KOPT-K1 (cell line): ENCODE data around the gene NACC2.
"Not testable (repeated sequence)": the region's sequence is repeated elsewhere in the genome, so short reads cannot be mapped to it uniquely, and the experiment has no call there.

Source experiments
- H3K27ac ChIP-seq: fragments of 200-600 bp; sonication (generic); 2 replicates; pipeline ENCODE4 v1.5.1; 2016; ENCODE audit warnings: antibody characterized with exemption, mild to moderate bottlenecking, low read depth, low read length; ENCODE audit not compliant: poor library complexity, severe bottlenecking
- H3K36me3 ChIP-seq: fragments of 200-600 bp; sonication (generic); 2 replicates; pipeline ENCODE4 v1.5.1; 2017; ENCODE audit warnings: antibody characterized with exemption, mild to moderate bottlenecking, low read length, moderate library complexity; ENCODE audit not compliant: insufficient read depth
- H3K9me3 ChIP-seq: fragments of 200-600 bp; sonication (generic); 2 replicates; pipeline ENCODE4 v1.5.1; 2017; ENCODE audit warnings: antibody characterized with exemption, low read length, mild to moderate bottlenecking; ENCODE audit not compliant: insufficient read depth, poor library complexity, severe bottlenecking

Gene NACC2

DNA sequence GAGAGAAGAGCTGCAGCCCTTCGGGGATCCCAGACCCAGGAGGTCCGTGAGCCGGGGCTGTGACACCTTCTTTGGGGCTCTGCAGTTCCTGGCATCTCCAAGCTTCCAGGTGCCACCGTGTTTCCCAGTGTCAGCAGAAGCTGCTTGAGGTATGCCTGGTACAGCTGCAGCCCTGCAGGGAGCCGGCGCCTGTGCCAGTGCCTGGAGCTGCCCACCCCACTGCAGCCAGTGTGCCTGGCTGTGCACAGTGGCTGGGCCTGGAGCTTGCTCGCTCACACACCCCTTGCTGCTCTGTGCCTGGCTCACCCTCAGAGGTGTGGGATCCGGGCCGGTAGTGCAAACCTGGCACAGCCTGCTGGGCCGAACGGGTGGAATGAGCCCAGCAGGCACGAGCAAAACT lies 65.5 kb downstream of the NACC2 start:
- H3K9me3 ChIP-seq, result peaks cover 18% of the 10 kb centered on the region
- no peak overlapping the region for H3K27ac ChIP-seq
- H3K36me3 ChIP-seq, result no peaks in the 10 kb centered on the region

DNA sequence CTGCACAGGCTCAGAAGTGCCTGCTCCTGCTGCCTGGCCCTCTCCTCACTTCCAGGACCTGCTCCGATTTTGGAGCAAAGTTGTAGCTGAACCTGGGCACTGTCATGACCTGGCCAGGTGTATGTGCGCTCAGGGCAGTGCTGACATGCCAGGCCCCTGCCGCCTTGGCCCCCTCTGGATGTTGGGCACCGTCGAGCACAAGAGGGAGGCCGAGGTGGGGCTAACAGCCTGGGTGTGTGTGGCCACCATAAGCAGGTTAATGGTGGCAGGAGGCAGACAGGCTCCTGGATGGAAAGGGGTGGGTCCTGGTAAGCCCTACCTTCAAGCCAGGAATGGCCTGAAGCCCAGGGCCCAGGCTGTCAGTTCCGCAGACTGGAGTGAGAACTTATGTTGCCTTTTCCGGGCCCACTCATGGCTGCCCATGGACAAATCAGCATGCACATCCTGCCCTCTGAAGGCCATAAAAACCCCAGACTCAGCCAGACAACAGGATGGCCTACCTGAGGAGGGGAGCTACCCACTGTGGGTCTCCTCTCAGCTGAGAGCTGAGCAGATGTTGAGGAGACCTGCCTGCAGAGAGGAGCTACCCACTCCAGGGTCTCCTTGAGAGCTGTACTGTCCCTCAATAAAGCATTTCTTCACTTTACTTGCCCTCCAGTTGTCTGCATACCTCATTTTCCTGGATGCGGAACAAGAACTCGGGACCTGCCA lies 66.2 kb downstream of the NACC2 start:
- no peak overlapping the region for H3K27ac ChIP-seq
- H3K36me3 ChIP-seq, result no peaks in the 10 kb centered on the region
- peaks cover 18% of the 10 kb centered on the region for H3K9me3 ChIP-seq

DNA sequence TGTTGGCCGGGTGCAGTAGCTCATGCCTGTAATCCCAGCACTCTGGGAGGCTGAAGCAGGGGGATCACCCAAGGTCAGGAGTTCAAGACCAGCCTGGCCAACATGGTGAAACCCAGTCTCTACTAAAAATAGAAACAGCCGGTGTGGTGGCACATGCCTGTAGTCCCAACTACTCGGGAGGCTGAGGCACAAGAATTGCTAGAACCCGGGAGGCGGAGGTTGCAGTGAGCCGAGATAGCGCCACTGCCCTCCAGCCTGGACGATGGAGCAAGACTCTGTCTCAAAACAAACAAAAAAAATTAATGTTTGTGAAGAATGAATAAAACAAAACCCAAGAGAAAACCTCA lies 68.2 kb downstream of the NACC2 start:
- H3K36me3 ChIP-seq, H3K27ac ChIP-seq: not testable (repeated sequence)
- H3K9me3 ChIP-seq, result peaks cover 18% of the 10 kb centered on the region

DNA sequence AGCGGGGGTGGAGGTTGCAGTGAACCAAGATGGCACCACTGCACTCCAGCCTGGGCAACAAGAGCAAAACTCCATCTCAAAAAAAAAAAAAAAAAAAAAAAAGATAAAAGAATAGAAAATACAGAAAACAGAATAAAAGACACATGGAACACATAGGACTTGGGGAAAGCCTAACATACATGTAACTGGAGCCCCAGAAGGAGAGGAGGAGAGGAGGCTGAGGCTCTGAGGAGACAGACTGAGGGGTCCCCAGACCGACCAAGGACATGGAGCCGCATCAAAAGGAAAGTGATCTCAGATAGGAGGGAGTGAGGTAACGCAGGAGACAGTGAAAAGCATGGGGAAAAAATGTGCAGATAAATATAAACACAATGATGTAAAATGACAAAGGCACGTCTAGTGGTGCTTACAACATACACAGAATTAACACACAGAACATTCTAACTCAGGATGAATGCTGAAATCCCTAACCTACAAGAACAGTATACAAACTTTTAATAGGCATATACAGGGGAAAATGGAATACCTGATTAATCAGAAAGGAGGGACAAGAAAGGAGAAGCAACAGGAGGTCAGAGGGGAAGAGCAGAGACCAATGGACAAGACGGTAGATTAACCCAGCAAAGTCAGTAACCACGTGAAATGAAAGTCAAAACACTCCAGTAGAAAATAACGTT lies 68.7 kb downstream of the NACC2 start:
- no peaks in the 10 kb centered on the region for H3K36me3 ChIP-seq

DNA sequence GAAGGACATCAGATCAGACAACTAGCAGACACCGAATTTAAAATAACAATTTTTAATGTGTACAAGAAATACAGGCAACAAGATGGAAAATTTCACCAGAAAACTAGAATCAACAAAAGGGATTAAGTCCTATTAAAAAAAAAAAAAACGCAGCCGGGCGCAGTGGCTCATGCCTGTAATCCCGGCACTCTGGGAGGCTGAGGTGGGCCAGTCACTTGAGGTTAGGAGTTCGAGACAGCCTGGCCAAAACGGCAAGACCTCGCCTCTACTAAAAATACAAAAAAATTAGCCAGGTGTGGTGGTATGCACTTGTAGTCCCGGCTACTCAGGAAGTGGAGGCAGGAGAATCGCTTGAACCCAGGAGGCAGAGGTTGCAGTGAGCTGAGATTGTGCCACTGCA lies 69.6 kb downstream of the NACC2 start:
- no peak overlapping the region for H3K27ac ChIP-seq

More for the DNA sequence above, 68.7 kb downstream of the NACC2 start:
- Histone ChIP-seq H3K27ac (no peak overlapping the region), H3K9me3 (peaks cover 18% of the 10 kb centered on the region)

DNA sequence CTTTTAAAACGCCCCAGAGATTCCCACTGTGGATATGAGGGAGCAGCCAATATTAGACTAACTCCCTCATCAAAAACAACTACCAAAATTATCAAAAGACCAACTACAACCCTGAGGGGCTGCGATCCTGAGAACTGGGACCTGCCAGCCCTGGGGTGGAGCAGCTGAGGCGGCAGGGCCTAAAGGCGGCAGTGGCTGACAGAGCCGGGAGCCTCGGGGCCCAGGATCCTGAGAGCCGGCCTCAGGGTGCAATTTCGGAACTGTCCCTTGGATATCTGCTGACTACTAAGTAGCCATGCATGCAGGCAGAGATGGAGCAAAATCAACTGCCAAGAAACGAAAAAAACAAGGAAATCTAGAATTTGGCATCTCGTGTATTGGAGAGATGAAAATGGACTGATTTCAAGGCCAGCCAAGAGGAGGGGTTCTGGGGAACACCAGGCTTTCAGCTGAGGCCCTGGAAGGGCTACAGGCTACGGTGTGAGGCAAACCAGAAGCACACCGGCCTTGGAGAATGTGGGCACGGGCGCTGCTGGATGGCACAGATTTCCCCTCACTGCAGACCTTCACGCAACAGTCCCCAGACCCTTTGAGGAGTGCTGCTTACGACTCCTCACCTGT lies 70.3 kb downstream of the NACC2 start:
- H3K9me3 ChIP-seq, result peaks cover 17% of the 10 kb centered on the region
- H3K36me3 ChIP-seq, result no peaks in the 10 kb centered on the region
- no peak overlapping the region for H3K27ac ChIP-seq

More for the DNA sequence above, 69.6 kb downstream of the NACC2 start:
- H3K36me3 ChIP-seq, result no peaks in the 10 kb centered on the region
- H3K9me3 ChIP-seq, result peaks cover 18% of the 10 kb centered on the region

DNA sequence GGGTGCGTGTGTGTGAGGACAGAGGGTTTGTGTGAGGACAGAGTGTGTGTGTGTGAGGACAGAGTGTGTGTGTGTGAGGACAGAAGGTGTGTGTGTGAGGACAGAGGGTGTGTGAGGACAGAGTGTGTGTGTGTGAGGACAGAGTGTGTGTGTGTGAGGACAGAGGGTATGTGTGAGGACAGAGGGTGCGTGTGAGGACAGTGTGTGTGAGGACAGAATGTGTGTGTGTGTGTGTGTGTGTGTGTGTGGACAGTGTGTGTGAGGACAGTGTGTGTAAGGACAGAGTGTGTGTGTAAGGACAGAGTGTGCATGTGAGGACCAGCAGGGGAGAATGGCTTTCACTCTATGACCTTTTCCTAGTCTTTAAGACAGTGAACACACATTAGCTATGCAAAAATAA lies 70.8 kb downstream of the NACC2 start:
- peaks cover 12% of the 10 kb centered on the region for H3K9me3 ChIP-seq
- H3K36me3 ChIP-seq, result no peaks in the 10 kb centered on the region
- H3K27ac ChIP-seq, result no peak overlapping the region

DNA sequence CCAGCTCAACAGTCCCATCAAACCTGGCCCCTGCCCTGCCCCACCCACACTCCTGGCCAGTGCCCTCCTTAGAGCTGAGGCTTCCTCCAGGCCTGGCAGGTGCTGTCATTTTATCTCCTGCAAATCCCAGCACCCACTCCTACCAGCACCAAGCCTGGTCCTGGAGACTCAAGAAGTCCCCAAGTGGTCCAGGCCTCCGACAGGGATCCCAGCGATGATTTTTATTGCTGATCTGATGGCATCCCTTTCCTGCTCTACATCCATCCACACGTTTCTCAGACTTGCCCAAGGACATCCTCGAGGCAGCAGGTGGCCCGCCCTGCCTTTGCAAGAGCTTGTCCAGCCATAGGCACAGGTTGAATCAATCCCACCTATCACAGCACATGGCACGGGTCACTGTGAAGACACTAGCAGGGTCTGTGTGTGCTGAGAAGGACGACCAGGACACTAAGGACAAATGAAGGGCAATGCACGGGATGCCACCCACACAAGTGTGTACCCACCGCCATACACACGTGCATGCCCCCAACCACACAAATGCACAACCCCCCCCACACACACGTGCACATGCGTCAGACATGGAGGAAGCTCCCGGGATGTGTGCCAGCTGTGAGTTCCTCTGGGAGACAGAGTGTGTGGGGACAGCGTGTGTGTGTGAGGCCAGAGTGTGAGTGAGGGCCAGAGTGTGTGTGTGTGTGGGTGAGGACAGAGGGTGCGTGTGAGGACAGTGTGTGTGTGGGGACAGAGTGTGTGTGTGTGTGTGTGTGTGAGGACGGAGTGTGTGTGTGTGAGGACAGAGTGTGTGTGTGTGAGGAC lies 71.5 kb downstream of the NACC2 start:
- Histone ChIP-seq H3K27ac (no peak overlapping the region), H3K9me3 (peaks cover 5% of the 10 kb centered on the region), H3K36me3 (no peaks in the 10 kb centered on the region)

DNA sequence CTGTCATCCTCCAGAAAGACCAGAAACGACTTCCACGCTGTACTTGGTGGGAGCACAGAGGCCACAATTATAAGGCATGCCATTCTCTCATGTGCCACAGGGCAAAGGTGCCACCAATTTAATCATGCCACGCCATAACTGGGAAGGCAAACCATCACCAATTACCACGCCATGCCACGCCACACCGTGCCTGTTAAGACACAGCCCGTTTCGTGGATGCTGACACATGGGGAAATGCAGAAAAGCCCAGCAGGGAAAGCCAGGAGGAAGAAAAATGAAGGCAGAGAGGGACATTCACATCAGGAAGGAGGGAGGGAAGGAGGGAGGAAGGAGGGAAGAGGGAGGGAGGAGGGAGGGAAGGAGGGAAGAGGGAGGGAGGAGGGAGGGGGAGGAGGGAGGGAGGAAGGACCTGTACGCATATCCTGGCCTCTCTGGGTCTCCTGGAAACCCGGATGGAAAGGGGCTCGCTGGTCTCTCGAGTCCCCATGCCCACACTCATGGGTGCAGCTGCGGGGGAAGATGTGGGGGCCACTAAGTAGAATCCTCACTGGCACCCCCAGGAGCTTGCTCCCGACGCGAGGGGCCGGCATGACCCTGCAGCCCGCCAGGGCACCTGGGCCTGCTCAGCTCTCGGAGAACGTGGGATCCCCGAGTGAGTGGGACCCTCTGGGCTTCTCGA lies 72.2 kb downstream of the NACC2 start:
- no peaks in the 10 kb centered on the region for H3K36me3 ChIP-seq
- H3K9me3 ChIP-seq, result no peaks in the 10 kb centered on the region
- no peak overlapping the region for H3K27ac ChIP-seq

DNA sequence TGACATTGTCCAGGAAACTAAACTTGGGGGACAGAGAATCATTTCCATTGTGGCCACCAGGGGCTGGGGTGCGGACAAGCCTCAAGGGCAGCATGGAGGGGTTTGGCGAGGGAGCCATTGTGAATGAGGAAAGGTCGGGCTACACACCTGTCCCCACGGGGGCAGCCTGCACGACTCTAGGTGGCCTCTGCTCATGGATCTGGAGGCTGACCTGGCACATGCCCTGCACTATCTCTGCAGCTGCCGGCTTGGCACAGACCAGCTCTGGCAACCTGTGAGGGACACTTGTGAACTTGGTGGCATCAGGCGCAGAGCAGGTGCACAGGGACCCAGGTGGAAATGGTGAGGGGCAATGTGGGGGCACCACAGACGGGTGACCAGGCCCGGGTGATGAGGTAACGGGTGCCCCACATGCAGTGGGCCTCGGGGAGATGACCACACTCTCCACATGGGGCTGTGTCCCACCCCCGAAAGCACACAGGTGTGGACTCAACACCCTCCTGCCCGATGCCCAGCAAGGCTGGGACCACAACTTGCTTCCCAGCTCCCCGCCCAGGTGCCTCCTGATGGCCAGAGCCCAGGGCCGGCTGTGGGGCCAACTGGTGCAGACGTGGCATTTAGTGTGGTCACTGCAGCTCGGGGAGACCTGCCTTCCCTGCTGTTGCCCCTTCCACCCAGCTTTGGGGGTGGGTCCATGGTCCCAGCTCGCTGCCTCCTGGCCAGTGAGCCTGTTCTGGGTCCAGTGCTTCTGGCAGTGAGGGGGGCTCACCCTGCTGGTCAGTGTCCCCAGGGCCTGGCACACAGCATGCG lies 73.0 kb downstream of the NACC2 start:
- no peak overlapping the region for H3K27ac ChIP-seq
- H3K9me3 ChIP-seq, result no peaks in the 10 kb centered on the region
- no peaks in the 10 kb centered on the region for H3K36me3 ChIP-seq

DNA sequence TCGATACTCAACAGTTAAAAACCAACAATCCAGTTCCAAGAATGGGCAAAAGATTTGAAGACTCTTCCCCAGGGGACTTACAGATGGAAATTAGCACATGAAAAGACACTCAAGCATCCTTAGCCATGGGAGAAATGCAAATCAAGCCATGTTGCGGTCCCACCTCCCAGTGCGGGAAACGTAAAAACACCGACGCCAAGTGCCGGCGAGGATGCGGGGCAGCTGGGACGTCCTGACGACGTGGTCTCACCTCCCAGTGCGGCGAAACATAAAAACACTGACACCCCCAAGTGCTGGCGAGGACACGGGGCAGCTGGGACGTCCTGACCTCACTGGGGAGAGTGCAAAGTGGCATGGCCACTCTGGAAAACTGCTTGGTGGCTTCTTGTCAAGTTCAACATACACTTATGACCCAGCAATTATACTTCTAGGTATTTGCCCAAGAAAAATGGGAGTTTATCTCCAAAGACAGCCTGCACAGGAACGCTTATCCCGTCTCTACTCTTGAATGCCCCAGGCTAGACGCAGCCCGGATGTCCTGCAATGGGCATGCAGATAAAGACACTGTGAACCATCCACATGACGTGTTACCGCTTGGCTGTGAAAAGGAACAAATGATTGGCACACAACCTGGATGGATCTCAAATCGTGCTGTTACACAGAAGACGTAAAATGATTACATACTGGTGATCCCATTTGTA lies 73.8 kb downstream of the NACC2 start:
- no peaks in the 10 kb centered on the region for H3K36me3 ChIP-seq
- no peak overlapping the region for H3K27ac ChIP-seq
- H3K9me3 ChIP-seq, result no peaks in the 10 kb centered on the region

DNA sequence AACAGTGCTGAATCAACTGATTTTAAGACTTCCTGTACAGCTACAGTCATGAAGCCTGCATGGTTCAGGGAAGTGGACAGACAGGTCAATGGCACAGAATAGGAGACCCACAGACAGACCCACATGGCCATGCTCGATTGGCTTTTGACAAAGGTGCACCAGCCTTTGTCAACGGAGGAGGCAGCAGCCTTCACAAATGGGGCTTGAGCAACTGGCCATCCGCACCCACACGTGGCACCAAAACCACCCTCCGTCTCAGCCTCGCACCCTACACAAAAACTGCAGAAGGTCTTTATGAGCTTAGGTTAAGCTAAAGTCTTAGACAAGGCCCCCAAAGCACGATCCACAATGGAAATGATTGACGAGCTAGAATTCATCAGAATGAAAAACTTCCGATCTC lies 74.4 kb downstream of the NACC2 start:
- Histone ChIP-seq H3K36me3 (no peaks in the 10 kb centered on the region), H3K27ac (no peak overlapping the region)

DNA sequence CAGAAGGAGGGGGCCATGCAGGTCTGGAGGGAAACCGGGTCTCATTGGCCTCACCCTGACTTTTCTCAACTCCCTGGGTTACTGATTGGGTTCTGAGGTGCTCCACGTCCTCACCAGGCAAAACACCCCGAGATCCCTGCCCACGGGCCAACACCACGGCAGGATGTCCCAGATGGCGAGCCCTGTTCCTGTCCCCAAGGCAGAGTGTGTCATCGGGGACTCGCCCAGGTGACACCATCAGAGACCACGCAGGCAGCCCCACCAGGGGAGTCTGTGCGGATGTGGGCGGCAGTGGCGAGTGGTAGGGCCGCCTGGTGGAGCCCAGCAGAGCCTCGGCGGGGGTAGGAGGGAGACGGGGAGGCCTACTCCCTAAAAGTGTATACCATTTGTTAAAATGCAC lies 74.9 kb downstream of the NACC2 start:
- H3K36me3 ChIP-seq, result no peaks in the 10 kb centered on the region
- no peaks in the 10 kb centered on the region for H3K9me3 ChIP-seq
- no peak overlapping the region for H3K27ac ChIP-seq

More for the DNA sequence above, 74.4 kb downstream of the NACC2 start:
- H3K9me3 ChIP-seq, result no peaks in the 10 kb centered on the region

DNA sequence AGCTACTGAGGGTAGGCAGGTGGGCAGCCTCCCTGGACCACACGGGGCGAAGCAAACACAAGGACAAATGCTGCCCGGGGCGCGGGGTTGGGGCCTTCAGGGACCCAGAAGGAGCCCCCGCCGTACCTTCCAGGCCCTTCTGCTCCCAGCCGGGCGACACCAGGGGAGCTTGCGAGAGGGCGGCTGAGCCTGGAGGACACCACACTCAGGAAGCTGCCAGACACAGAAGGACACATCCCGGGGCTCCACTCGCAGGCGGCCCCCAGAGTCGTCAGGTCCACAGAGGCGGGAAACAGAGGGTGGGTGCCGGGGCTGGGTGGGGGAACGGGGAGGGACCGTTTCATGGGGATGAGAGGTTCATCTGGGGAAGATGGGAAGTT lies 75.4 kb downstream of the NACC2 start:
- H3K36me3 ChIP-seq, result no peaks in the 10 kb centered on the region
- no peak overlapping the region for H3K27ac ChIP-seq
- H3K9me3 ChIP-seq, result no peaks in the 10 kb centered on the region
